GM23338 (cell line): Measurements from ENCODE around the gene PPP2R3B. TPM values are rescaled to one million over a fixed set of nuclear protein-coding genes. Genes with fewer than 3 reads are reported as not detected.

ENCODE experiments used
- ATAC-seq: fragments of 200-7000 bp; cut with Tn5 transposase; 3 replicates; pipeline ENCODE4 v1.9.1; 2020
- DNase-seq: peaks from one replicate; pipeline ENCODE4 v3.0.0-alpha.2; 2015; ENCODE audit warnings: low spot score
- H2AFZ ChIP-seq: fragments of 200-600 bp; sonication (generic); 2 replicates; pipeline ENCODE4 v1.8.0; 2016; ENCODE audit warnings: antibody characterized with exemption, mild to moderate bottlenecking, moderate library complexity
- H3F3A ChIP-seq: fragments of 200-600 bp; sonication (generic); replicated peaks from 2 replicates; pipeline ENCODE4 v1.8.0; 2017; ENCODE audit warnings: antibody characterized with exemption, mixed run types, low read depth
- H3K27ac ChIP-seq: fragments of 200-600 bp; sonication (generic); 2 replicates; pipeline ENCODE4 v1.6.1; 2016; ENCODE audit warnings: low read depth
- H3K27me3 ChIP-seq: fragments of 200-600 bp; sonication (generic); 2 replicates; pipeline ENCODE4 v1.8.0; 2016; ENCODE audit warnings: mild to moderate bottlenecking, mixed run types, moderate library complexity; ENCODE audit not compliant: insufficient read depth
- H3K36me3 ChIP-seq: fragments of 200-600 bp; sonication (generic); 2 replicates; pipeline ENCODE4 v1.8.0; 2016; ENCODE audit warnings: mild to moderate bottlenecking; ENCODE audit not compliant: insufficient read depth
- H3K4me1 ChIP-seq: fragments of 200-600 bp; sonication (generic); 2 replicates; pipeline ENCODE4 v1.8.0; 2016; ENCODE audit warnings: mild to moderate bottlenecking, moderate library complexity; ENCODE audit not compliant: insufficient read depth
- H3K4me2 ChIP-seq: fragments of 200-600 bp; sonication (generic); 2 replicates; pipeline ENCODE4 v1.7.1; 2017; ENCODE audit warnings: mixed run types
- H3K4me3 ChIP-seq: fragments of 200-600 bp; sonication (generic); 2 replicates; pipeline ENCODE4 v1.6.1; 2016; ENCODE audit warnings: mixed run types
- H3K79me2 ChIP-seq: fragments of 200-600 bp; sonication (generic); replicated peaks from 2 replicates; pipeline ENCODE4 v1.8.0; 2017; ENCODE audit warnings: mild to moderate bottlenecking; ENCODE audit not compliant: insufficient read depth
- H3K9me2 ChIP-seq: fragments of 200-600 bp; sonication (generic); 2 replicates; pipeline ENCODE4 v1.8.0; 2017; ENCODE audit not compliant: insufficient read depth
- H4K20me1 ChIP-seq: fragments of 200-600 bp; sonication (generic); replicated peaks from 2 replicates; pipeline ENCODE4 v1.8.0; 2017; ENCODE audit warnings: mild to moderate bottlenecking; ENCODE audit not compliant: insufficient read depth
- H3K27ac Mint-ChIP-seq: 2 replicates; pipeline ENCODE4 v1.8.0; 2020; ENCODE audit warnings: inconsistent platforms, mild to moderate bottlenecking, moderate library complexity, mixed read lengths
- H3K27me3 Mint-ChIP-seq: 3 replicates; pipeline ENCODE4 v1.8.0; 2022; ENCODE audit warnings: low read depth, mild to moderate bottlenecking, moderate library complexity, mixed read lengths, inconsistent platforms; ENCODE audit not compliant: insufficient read depth, poor library complexity
- H3K36me3 Mint-ChIP-seq: 3 replicates; pipeline ENCODE4 v1.8.0; 2021; ENCODE audit warnings: low read depth, mild to moderate bottlenecking, inconsistent platforms, moderate library complexity, mixed read lengths
- H3K4me1 Mint-ChIP-seq: 3 replicates; pipeline ENCODE4 v1.8.0; 2020; ENCODE audit warnings: mild to moderate bottlenecking, inconsistent platforms, mixed read lengths
- H3K4me3 Mint-ChIP-seq: 3 replicates; pipeline ENCODE4 v1.8.0; 2021; ENCODE audit warnings: moderate library complexity, mild to moderate bottlenecking, inconsistent platforms, mixed read lengths
- H3K9me3 Mint-ChIP-seq: 3 replicates; pipeline ENCODE4 v1.8.0; 2020; ENCODE audit warnings: moderate library complexity, mild to moderate bottlenecking, inconsistent platforms, mixed read lengths
- CREB1 ChIP-seq: fragments of 250-450 bp; sonication (Bioruptor Pico); IDR thresholded peaks from 2 replicates; pipeline ENCODE4 v1.5.0; 2020; ENCODE audit warnings: low read depth, mild to moderate bottlenecking, moderate library complexity
- EZH2 ChIP-seq: fragments of 200-600 bp; sonication (generic); IDR thresholded peaks from one replicate; pipeline ENCODE4 v1.8.0; 2017; ENCODE audit warnings: antibody characterized with exemption, mild to moderate bottlenecking, low read depth; ENCODE audit not compliant: unreplicated experiment
- EZH2phosphoT487 ChIP-seq: fragments of 200-600 bp; sonication (generic); IDR thresholded peaks from one replicate; pipeline ENCODE4 v1.8.1; 2018; ENCODE audit warnings: antibody characterized with exemption; ENCODE audit not compliant: unreplicated experiment
- JUNB ChIP-seq: IDR thresholded peaks from one replicate; pipeline ENCODE4 v1.6.1; 2016; ENCODE audit warnings: antibody characterized with exemption; ENCODE audit not compliant: unreplicated experiment
- NANOG ChIP-seq: IDR thresholded peaks from 2 replicates; pipeline ENCODE4 v1.6.1; 2016; ENCODE audit warnings: antibody characterized with exemption, borderline replicate concordance
- POLR2AphosphoS5 ChIP-seq: IDR thresholded peaks from 2 replicates; pipeline ENCODE4 v1.6.1; 2016; ENCODE audit warnings: antibody characterized with exemption, low read depth
- STAT1 ChIP-seq: IDR thresholded peaks from one replicate; pipeline ENCODE4 v1.6.1; 2016; ENCODE audit warnings: antibody characterized with exemption; ENCODE audit not compliant: unreplicated experiment
- ZNF114 ChIP-seq: fragments of 250-450 bp; sonication (Bioruptor Pico); IDR thresholded peaks from 2 replicates; pipeline ENCODE4 v1.5.0; 2020; ENCODE audit warnings: mild to moderate bottlenecking, moderate library complexity
- ZNF331 ChIP-seq: fragments of 250-450 bp; sonication (Bioruptor Pico); IDR thresholded peaks from 2 replicates; pipeline ENCODE4 v1.5.0; 2020; ENCODE audit warnings: low read depth, mild to moderate bottlenecking, moderate library complexity
- polyA plus RNA-seq: library from polyadenylated mRNA; unstranded; fragments of >200 nt; fragmentation: Nextera tagmentation; extraction: Ambion mirVana; gene quantifications from 2 replicates; pipeline ENCODE4 v1.2.1, GENCODE V29; 2016
- total RNA-seq: library from RNA; depleted of rRNA; stranded (reverse); fragments of >200 nt; shearing (Covaris generic); gene quantifications from 2 replicates; pipeline ENCODE4 v1.2.3, GENCODE V29; 2014
- TF ChIP-seq, protein P1 (sequence below): IDR thresholded peaks from one replicate; pipeline ENCODE4 v1.6.1; 2018; ENCODE audit warnings: antibody characterized with exemption; ENCODE audit not compliant: unreplicated experiment
- TF ChIP-seq, protein P2 (sequence below): IDR thresholded peaks from 2 replicates; pipeline ENCODE4 v1.6.1; 2016; ENCODE audit warnings: antibody characterized with exemption
- TF ChIP-seq, protein P3 (sequence below), 2 experiments: fragments of 200-600 bp in 1 of 2; sonication (generic) in 1 of 2; conservative IDR thresholded peaks; 2 replicates each; pipeline versions ENCODE4 v1.5.1 to v1.6.1; 2016 to 2017; ENCODE audit warnings: antibody characterized with exemption in 2 of 2, low read depth in 2 of 2, mild to moderate bottlenecking in 2 of 2, moderate library complexity in 1 of 2
- TF ChIP-seq, protein P4 (sequence below): fragments of 250-450 bp; sonication (Bioruptor Pico); IDR thresholded peaks from 2 replicates; pipeline ENCODE4 v1.5.0; 2020; ENCODE audit warnings: mild to moderate bottlenecking, moderate library complexity

Gene PPP2R3B
- total and polyA plus RNA-seq, 2 experiments from 2014 or later = 50.1 to 104 TPM

DNA sequence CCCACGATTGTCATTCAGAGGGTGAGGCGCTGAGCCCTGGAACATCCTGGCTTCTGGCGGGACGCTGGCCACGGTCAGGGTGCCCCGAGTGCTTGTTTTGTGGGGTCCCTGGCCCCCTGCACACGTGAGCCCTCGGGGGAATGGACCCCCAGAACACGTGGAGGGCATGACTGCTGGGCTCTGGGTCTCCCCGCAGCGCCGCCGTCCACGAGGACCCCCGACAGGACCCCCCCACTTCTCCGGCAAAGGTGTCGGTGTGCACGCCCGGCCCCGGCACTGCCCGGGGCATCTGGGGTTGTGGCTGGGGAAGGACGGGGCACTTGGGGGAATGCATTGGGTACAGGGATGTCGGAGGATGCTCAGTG lies 54.2 kb downstream of the PPP2R3B start:
- Mint-ChIP-seq H3K36me3 (peaks cover 19% of the 10 kb centered on the region), H3K9me3 (peaks cover 24% of the 10 kb centered on the region), H3K4me1 (peaks cover 3% of the 10 kb centered on the region; the same call in 1 of the 3 replicates), H3K27ac (no peak overlapping the region), H3K4me3 (no peak overlapping the region), H3K27me3 (peaks cover 21% of the 10 kb centered on the region)
- Histone ChIP-seq H2AFZ (no peak overlapping the region), H3K9me2 (no peaks in the 10 kb centered on the region), H3K79me2 (0 out of 2 replicates have a peak, but pooled peaks cover 2% of the 10 kb centered on the region), H3K27me3 (0 out of 2 replicates have a peak, but pooled peaks cover 2% of the 10 kb centered on the region), H3K4me3 (no peak overlapping the region), H3K27ac (no peak overlapping the region), H3K36me3 (no peaks in the 10 kb centered on the region), H3K4me2 (no peak overlapping the region), H3F3A (no peaks in the 10 kb centered on the region), H3K4me1 (no peaks in the 10 kb centered on the region), H4K20me1 (no peaks in the 10 kb centered on the region)
- DNase-seq (no peak), ATAC-seq (no peak)
- TF ChIP-seq EZH2 (no peak), NANOG (no peak), CREB1 (no peak), JUNB (no peak), ZNF114 (CRISPR knock-in tag) (no peak), STAT1 (no peak), POLR2AphosphoS5 (no peak), ZNF331 (no peak), EZH2phosphoT487 (no peak)
- TF ChIP-seq, protein P1, sequence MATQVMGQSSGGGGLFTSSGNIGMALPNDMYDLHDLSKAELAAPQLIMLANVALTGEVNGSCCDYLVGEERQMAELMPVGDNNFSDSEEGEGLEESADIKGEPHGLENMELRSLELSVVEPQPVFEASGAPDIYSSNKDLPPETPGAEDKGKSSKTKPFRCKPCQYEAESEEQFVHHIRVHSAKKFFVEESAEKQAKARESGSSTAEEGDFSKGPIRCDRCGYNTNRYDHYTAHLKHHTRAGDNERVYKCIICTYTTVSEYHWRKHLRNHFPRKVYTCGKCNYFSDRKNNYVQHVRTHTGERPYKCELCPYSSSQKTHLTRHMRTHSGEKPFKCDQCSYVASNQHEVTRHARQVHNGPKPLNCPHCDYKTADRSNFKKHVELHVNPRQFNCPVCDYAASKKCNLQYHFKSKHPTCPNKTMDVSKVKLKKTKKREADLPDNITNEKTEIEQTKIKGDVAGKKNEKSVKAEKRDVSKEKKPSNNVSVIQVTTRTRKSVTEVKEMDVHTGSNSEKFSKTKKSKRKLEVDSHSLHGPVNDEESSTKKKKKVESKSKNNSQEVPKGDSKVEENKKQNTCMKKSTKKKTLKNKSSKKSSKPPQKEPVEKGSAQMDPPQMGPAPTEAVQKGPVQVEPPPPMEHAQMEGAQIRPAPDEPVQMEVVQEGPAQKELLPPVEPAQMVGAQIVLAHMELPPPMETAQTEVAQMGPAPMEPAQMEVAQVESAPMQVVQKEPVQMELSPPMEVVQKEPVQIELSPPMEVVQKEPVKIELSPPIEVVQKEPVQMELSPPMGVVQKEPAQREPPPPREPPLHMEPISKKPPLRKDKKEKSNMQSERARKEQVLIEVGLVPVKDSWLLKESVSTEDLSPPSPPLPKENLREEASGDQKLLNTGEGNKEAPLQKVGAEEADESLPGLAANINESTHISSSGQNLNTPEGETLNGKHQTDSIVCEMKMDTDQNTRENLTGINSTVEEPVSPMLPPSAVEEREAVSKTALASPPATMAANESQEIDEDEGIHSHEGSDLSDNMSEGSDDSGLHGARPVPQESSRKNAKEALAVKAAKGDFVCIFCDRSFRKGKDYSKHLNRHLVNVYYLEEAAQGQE = no peak
- TF ChIP-seq, protein P2, sequence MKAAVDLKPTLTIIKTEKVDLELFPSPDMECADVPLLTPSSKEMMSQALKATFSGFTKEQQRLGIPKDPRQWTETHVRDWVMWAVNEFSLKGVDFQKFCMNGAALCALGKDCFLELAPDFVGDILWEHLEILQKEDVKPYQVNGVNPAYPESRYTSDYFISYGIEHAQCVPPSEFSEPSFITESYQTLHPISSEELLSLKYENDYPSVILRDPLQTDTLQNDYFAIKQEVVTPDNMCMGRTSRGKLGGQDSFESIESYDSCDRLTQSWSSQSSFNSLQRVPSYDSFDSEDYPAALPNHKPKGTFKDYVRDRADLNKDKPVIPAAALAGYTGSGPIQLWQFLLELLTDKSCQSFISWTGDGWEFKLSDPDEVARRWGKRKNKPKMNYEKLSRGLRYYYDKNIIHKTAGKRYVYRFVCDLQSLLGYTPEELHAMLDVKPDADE = no peak
- TF ChIP-seq, protein P3, sequence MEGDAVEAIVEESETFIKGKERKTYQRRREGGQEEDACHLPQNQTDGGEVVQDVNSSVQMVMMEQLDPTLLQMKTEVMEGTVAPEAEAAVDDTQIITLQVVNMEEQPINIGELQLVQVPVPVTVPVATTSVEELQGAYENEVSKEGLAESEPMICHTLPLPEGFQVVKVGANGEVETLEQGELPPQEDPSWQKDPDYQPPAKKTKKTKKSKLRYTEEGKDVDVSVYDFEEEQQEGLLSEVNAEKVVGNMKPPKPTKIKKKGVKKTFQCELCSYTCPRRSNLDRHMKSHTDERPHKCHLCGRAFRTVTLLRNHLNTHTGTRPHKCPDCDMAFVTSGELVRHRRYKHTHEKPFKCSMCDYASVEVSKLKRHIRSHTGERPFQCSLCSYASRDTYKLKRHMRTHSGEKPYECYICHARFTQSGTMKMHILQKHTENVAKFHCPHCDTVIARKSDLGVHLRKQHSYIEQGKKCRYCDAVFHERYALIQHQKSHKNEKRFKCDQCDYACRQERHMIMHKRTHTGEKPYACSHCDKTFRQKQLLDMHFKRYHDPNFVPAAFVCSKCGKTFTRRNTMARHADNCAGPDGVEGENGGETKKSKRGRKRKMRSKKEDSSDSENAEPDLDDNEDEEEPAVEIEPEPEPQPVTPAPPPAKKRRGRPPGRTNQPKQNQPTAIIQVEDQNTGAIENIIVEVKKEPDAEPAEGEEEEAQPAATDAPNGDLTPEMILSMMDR (conservative IDR thresholded peaks at IDR 0.05; ENCODE audit: low read depth in 2 of 2) = no peak
- TF ChIP-seq, protein P4, sequence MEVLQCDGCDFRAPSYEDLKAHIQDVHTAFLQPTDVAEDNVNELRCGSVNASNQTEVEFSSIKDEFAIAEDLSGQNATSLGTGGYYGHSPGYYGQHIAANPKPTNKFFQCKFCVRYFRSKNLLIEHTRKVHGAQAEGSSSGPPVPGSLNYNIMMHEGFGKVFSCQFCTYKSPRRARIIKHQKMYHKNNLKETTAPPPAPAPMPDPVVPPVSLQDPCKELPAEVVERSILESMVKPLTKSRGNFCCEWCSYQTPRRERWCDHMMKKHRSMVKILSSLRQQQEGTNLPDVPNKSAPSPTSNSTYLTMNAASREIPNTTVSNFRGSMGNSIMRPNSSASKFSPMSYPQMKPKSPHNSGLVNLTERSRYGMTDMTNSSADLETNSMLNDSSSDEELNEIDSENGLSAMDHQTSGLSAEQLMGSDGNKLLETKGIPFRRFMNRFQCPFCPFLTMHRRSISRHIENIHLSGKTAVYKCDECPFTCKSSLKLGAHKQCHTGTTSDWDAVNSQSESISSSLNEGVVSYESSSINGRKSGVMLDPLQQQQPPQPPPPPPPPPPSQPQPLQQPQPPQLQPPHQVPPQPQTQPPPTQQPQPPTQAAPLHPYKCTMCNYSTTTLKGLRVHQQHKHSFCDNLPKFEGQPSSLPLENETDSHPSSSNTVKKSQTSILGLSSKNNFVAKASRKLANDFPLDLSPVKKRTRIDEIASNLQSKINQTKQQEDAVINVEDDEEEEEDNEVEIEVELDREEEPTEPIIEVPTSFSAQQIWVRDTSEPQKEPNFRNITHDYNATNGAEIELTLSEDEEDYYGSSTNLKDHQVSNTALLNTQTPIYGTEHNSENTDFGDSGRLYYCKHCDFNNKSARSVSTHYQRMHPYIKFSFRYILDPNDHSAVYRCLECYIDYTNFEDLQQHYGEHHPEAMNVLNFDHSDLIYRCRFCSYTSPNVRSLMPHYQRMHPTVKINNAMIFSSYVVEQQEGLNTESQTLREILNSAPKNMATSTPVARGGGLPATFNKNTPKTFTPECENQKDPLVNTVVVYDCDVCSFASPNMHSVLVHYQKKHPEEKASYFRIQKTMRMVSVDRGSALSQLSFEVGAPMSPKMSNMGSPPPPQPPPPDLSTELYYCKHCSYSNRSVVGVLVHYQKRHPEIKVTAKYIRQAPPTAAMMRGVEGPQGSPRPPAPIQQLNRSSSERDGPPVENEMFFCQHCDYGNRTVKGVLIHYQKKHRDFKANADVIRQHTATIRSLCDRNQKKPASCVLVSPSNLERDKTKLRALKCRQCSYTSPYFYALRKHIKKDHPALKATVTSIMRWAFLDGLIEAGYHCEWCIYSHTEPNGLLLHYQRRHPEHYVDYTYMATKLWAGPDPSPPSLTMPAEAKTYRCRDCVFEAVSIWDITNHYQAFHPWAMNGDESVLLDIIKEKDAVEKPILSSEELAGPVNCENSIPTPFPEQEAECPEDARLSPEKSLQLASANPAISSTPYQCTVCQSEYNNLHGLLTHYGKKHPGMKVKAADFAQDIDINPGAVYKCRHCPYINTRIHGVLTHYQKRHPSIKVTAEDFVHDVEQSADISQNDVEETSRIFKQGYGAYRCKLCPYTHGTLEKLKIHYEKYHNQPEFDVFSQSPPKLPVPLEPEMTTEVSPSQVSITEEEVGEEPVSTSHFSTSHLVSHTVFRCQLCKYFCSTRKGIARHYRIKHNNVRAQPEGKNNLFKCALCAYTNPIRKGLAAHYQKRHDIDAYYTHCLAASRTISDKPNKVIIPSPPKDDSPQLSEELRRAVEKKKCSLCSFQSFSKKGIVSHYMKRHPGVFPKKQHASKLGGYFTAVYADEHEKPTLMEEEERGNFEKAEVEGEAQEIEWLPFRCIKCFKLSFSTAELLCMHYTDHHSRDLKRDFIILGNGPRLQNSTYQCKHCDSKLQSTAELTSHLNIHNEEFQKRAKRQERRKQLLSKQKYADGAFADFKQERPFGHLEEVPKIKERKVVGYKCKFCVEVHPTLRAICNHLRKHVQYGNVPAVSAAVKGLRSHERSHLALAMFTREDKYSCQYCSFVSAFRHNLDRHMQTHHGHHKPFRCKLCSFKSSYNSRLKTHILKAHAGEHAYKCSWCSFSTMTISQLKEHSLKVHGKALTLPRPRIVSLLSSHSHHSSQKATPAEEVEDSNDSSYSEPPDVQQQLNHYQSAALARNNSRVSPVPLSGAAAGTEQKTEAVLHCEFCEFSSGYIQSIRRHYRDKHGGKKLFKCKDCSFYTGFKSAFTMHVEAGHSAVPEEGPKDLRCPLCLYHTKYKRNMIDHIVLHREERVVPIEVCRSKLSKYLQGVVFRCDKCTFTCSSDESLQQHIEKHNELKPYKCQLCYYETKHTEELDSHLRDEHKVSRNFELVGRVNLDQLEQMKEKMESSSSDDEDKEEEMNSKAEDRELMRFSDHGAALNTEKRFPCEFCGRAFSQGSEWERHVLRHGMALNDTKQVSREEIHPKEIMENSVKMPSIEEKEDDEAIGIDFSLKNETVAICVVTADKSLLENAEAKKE (CRISPR knock-in tag) = no peak
